Dedifferentiated amniotic fluid mesenchymal stem cell (primary cell): ENCODE measurements around the gene CRABP2.

ENCODE experiments used
- DNase-seq: peaks from one replicate; pipeline ENCODE4 v3.0.0-alpha.2; 2016; ENCODE audit errors: extremely low spot score

CRABP2 gene

DNA sequence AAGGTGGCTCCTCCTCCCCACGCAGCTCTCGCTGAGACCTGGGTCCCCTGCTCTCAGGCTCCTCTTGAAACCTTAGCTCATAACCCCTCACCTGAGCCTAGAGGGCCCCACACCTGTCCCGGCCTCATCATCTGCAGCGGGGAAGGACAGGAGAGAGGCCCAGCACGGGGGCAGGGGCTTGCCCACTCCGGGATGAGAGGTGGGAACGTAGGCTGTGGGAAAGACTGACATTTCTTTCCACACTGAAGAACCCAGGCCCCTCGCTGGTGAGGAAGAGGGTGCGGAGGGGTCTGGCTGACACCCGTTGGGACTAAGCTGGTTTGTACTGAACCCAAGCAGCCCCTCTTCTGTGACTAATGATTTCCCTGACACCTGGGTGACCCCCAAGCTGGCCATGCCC, 14.2 kb downstream of the CRABP2 start:
- no peak for DNase-seq

DNA sequence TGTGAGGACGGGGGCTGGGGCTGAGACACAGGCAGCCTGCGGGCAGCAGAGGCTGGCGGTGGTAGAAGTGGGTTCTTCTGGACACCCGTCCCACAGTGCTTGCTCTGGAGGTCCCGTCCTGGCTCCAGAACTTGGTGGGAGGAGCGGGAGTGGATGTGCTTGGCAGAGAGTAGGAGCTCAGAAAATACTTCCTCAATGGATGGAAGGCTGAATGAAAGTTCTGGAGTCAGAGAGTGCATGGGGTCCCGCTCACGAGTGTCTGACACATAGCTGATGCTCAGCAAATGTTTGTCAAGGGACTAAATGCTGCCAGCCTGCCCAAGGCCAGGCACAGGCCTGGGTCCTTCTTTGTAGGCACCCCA, 14.7 kb downstream of the CRABP2 start:
- no peak for DNase-seq

GRCh38 chr1:156689953-156690674, 15.3 kb downstream of the CRABP2 start:
- no peak for DNase-seq

DNA sequence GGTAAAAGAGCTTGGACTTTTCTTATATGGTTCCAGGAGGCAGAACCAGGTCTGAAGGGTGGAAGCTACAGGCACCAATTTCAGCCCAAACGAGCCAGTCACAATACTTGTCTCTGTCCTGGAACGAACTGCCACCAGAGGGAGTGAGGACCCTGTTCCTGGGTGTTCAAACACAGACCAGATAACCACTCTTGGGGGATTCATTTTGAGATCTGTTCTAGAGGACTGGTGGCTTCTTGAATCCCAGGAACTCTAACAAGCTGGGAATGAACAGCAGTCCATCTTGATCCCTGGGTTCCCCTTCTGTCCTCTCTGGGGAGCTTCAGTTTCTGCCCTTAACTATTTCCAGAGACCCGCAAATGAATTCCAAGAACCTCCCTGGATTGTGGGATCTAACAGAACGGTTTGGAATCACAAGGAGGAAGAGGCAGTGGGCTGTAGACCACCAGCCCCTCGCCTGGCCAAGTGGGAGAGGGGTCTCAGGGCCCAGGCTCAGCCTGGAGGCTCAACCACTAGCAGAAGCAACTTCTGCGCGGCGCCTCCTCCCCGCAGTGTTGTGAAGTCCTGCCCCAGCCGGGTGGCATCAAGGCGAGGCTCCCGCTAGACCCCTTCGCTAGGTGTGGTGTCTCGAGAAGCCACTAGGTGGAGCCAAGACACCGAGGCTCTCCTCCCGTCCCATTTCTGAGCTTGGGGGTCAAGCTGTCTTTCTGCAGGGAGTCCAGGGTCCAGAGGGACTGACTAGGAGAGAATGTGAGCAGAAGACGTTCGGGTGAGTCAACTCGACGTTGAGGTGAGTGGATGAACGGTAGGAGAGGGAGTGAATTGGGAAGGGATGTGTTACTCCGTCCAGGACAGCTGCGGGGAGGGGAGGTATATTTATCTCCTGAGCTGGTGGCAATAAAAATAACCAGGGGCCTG, 16.1 kb downstream of the CRABP2 start:
- peak; percentile 77 for DNase-seq

GRCh38 chr1:156684227-156684782, 21.1 kb downstream of the CRABP2 start:
- DNase-seq, result no peak

DNA sequence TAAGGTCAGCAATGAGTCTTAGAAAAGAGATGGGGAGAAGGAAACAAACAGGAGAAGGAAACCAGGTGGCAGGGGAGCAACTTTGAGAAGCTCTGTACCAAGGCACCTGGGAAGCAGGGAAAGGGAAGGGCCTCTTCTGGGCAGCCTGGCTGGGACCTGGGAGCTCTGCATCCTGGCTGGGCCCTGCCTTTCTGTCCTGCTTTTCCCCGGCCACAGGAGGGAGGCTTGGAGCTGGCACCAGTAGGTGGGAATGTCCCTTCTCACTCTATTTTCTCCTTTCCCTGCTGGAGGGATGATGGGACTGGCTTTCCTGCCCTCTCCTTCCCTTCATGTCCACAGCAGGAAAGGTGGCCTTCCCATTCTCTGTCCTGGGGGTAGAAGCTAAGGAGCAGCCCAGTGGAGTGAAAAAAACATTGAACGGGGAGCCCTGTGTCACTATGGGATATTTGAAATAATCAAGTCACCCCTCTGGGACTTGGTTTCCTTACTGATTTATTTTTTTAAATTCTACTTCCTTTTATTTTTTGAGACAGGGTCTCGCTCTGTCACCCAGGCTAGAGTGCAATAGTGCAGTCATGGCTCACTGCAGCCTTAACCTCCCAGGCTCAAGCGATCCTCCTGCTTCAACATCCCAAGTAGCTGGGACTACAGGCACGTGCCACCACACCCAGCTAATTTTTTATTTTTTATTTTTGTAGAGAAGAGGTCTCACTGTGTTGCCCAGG, 23.1 kb downstream of the CRABP2 start:
- no peak for DNase-seq

DNA sequence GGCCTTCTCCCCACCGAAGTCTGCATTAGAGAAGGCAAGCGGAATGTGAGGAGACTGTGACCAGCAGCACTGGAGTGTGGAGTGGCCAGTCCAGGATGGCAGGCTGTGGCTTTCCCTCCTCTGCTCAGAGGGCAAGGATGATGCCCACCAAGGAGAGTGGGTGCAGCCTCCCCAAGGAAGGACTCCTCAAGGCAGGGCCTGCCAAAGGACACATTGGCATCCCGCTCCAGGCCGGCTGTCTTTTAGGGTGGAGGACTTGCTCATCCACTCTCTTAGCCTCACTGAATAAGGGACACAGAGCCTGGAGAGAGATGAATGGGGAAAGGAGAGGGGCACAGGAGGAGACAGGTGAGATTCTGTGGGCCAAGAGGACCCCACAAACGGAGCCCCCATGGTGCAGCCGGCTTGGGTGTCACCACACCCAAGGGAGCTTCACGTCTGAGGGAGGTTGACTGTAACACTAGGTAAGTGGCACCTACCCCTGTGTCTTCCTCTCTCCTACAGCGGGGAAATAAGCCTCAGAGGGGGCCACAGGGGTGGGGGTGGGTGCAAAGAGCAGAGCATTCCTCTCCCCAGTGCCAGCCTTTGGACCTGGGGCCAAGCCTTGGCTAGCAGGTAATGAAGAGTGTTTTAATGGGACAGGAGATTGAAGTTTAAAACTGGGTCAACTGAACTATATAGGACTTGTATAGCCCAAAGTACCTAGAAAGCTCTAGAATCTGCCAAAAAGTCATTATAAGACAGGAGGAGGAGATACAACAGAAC, 24.0 kb downstream of the CRABP2 start:
- no peak for DNase-seq

DNA sequence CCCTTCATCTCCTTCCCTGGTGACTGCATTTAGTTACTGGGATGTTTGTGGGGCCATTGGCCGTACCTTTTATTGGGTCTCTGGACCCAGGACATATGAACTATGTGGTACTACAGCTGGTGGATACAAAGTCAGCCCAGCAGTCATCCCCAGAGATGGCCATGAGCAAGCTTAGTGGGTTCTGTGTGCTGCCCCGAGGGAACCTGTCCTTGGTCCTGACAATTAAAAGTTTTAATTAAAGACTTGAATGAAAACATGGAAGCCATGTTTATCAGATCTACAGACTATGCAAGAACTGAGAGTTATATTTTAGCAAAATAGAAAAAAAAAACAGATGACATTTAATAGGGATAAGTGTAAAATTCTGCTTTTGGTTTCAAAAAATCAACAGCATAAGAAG, 25.3 kb downstream of the CRABP2 start:
- DNase-seq, result no peak

DNA sequence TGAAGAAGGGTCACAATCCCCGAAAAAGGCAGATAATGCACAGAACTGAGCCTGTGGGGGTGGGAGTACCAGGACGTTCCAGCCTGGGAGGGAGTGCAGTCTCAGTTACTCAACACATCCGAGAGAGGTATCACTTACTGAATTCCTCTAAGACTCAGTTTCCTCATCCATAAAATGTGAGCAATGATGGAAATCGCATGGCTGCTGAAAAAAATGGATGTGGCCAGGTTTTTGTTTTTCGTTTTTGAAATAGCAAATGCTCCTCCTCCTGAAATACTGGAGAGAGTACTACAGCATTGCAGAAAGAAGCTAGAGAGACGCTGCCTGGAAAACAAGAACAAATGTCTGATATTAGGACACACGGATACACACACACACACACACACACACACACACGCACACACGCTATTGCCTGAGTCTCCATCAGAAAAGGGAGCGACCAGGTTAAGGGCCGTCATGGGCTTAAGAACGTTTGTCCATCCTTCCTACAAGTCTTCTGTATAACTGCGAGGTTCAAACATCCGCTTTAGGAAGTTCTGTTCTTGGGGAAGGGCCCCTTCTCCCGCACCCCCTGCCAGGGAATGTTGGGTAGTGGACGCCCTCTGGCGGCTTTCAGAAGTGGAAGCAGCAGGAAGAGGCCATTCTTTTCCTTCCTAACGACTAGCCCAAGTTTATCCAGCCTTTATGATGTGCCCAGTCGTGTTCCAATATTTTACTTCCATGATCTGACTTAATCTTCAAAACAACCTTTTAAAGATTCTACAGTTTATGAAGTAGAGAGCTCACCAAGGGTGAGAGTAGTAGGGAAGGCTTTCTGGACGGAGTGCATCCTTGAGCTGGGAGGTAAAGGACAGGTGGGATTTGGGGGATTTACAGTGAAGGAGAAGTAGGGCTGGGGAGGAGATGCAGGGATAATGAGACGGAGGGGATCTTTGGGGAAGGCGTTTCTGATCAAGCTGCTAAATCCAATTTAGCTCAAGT, 27.5 kb downstream of the CRABP2 start:
- DNase-seq, result peak; percentile 77

DNA sequence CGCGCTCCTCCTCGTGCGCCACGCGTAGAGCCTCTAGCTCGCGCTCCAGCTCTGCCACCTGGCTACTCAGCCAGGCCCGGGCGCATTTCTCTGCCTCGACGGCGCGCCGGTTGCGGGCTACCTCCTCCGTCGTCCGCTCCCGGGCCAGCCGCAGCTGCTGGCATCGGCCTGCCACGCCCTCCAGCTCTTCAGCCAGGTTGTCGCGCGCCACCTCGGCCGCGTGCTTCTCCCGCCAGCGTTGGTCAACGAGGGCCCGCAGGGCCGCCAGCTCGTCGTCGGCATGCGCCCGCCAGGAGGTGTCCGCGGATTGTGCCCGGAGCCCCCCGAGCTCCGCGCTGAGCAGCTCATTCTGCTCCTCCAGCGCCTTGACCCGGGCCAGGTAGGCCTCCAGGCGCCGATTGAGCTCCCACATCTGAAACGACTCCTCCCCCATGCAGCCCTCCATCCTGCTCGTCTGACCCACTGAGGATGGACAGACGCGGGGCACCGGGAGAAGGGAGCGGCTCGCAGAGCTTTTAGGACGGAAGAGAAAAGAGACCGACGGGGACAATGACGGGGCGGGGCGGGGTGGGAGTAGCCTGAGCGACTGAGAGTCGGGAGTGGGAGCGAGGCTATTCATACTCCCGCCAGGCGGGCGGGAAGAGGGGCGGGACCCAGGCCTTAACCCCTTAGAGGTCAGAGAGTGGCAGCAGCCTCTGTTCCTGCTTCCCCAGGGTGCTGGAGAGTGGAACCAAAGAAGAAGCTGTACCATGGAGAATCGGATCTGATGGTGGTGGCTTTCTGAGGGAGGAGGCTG, 28.4 kb downstream of the CRABP2 start, which contains the start of gene NES:
Gene NES, minus strand, starts transcription at position 588 of the 796 bp plus-strand sequence. Its CDS starts 143 bp downstream, at position 445.
- no peak for DNase-seq

DNA sequence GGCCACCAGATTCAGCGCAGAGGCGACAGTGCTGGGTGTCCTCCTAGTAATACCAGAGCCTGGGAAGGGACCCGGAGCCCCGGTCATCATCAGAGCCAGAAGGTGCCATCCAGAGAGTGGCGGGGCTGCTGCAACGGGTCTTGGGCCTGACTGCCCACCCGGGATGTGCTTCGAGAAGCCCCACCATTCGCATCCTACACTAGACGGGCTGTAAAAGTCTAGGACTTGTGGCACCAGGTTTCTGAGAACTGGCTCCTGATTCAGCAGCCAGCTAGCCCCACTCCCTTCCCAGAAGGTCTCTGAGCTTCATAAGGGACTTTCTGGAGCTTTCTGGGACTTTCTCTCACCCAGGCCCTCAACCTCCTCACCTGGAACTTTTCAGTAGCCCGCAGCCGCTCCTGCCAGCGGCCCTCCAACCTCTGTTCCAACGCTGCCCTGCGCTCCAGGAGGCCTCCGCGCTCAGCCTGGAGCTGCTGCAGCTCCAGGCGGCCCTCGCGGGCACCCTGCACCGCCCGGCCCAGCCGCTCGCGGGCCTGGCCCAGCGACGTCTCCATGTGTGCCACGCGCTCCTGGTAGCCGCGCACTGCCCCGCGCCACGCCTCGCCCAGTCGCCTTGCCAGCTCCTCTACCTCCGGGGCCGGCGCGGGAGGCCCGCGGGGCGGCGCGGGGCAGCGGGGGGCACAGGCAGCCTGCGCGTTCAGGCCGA, 29.1 kb downstream of the CRABP2 start:
- DNase-seq, result no peak

GRCh38 chr1:156675210-156676113, 29.9 kb downstream of the CRABP2 start:
- DNase-seq, result no peak

- no peak for DNase-seq
Observed at GRCh38 chr1:156673387-156674121, 31.8 kb downstream of the CRABP2 start.

- no peak for DNase-seq
Observed at GRCh38 chr1:156671804-156672203, 33.6 kb downstream of the CRABP2 start.

- no peak for DNase-seq
Observed at GRCh38 chr1:156670791-156671190, 34.6 kb downstream of the CRABP2 start.

DNA sequence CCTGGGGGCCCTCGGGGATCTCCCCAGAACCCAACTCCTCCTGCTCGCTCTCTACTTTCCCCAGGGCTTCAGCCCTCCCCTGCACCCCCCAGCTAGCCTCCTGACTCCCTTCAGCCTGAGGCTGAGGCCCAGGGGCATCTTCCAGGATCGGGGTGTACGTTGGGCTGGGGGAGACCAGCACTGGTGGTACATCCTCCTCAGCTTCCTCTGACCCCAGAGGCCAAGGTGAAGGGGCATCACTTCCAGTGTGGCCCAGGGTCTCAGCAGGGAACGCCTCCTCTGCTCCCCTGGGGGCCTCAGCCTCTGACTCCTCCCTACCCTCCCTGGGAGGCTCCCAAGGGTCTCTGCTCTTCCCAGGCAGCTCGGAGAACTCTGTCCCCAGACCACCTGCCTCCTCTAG, 35.0 kb downstream of the CRABP2 start:
- no peak for DNase-seq

DNA sequence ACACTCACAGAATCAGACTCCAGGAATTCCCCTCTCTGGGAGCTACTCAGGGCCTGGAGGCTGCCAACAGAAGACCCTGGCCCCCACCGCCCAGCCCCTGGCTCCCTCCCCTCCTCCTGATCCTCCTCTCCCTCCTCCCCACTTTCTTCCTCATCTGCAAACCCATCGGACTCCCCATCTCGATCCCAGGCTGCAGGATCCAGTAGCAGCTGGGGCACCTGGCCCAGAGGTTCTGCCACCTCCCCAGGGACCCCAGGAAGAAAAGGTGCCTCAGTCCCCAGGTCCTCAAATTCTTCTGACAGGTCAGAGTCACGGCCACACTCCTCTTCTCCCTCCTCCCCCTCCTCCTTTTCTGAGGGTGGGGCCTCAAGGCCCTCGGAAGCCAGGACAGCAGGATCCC, 35.6 kb downstream of the CRABP2 start:
- DNase-seq, result no peak
